KMS-11 (cell line): ENCODE measurements around the gene RPLP1.

Experiments
- H2AFZ ChIP-seq: fragments of 200-600 bp; sonication (generic); 2 replicates; pipeline ENCODE4 v1.6.1; 2016; ENCODE audit warnings: antibody characterized with exemption, mixed run types, low read depth
- H3K27ac ChIP-seq: fragments of 200-600 bp; sonication (generic); 2 replicates; pipeline ENCODE4 v1.6.1; 2016; ENCODE audit warnings: mild to moderate bottlenecking, mixed run types
- H3K27me3 ChIP-seq: fragments of 200-600 bp; sonication (generic); 2 replicates; pipeline ENCODE4 v1.6.1; 2017; ENCODE audit warnings: mild to moderate bottlenecking, low read depth, mixed run types, moderate library complexity; ENCODE audit not compliant: insufficient read depth
- H3K36me3 ChIP-seq: fragments of 200-600 bp; sonication (generic); 2 replicates; pipeline ENCODE4 v1.6.1; 2017; ENCODE audit warnings: mild to moderate bottlenecking, mixed run types; ENCODE audit not compliant: insufficient read depth
- H3K4me1 ChIP-seq: fragments of 200-600 bp; sonication (generic); 2 replicates; pipeline ENCODE4 v1.6.1; 2016; ENCODE audit warnings: mild to moderate bottlenecking, low read depth, mixed run types; ENCODE audit not compliant: poor library complexity, severe bottlenecking
- H3K4me2 ChIP-seq: fragments of 200-600 bp; sonication (generic); 2 replicates; pipeline ENCODE4 v1.7.0; 2016; ENCODE audit warnings: mild to moderate bottlenecking, mixed run types
- H3K4me3 ChIP-seq: fragments of 200-600 bp; sonication (generic); IDR thresholded peaks from 2 replicates; pipeline ENCODE4 v1.6.1; 2017; ENCODE audit warnings: low read depth, low read length, mixed read lengths; ENCODE audit not compliant: insufficient read depth
- H3K79me2 ChIP-seq: fragments of 200-600 bp; sonication (generic); 2 replicates; pipeline ENCODE4 v1.6.1; 2016; ENCODE audit warnings: low read depth, mixed run types; ENCODE audit not compliant: insufficient read depth
- H3K9ac ChIP-seq: fragments of 200-600 bp; sonication (generic); 2 replicates; pipeline ENCODE4 v1.6.1; 2016; ENCODE audit warnings: mild to moderate bottlenecking, mixed run types
- H4K20me1 ChIP-seq: fragments of 200-600 bp; sonication (generic); 2 replicates; pipeline ENCODE4 v1.6.1; 2016; ENCODE audit warnings: mild to moderate bottlenecking, mixed run types; ENCODE audit not compliant: insufficient read depth
- TF ChIP-seq, protein P1 (sequence below): fragments of 200-600 bp; sonication (generic); conservative IDR thresholded peaks from 2 replicates; pipeline ENCODE4 v1.6.1; 2017; ENCODE audit warnings: low read depth, mild to moderate bottlenecking, antibody characterized with exemption, low read length, moderate library complexity, mixed read lengths

The RPLP1 gene

DNA sequence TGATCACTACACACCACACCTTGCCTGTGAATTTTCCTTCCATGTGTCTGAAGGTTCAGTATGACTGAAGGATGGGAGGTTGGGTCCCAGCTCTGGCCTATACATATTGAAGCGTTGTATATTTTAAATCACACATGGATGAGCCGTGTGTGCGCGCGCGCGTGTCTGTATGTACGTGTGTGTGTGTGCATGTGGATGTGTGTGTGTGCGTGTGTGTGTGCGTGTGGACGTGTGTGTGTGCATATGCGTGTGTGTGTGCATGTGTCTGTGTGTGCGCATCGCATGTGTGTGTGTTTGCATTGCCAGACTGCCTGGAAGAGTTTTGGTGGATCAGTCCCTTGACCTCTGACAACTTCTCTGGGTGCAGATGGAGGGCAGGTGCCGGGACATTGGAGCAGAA, 45.7 kb downstream of the RPLP1 start:
- TF ChIP-seq, protein P1, sequence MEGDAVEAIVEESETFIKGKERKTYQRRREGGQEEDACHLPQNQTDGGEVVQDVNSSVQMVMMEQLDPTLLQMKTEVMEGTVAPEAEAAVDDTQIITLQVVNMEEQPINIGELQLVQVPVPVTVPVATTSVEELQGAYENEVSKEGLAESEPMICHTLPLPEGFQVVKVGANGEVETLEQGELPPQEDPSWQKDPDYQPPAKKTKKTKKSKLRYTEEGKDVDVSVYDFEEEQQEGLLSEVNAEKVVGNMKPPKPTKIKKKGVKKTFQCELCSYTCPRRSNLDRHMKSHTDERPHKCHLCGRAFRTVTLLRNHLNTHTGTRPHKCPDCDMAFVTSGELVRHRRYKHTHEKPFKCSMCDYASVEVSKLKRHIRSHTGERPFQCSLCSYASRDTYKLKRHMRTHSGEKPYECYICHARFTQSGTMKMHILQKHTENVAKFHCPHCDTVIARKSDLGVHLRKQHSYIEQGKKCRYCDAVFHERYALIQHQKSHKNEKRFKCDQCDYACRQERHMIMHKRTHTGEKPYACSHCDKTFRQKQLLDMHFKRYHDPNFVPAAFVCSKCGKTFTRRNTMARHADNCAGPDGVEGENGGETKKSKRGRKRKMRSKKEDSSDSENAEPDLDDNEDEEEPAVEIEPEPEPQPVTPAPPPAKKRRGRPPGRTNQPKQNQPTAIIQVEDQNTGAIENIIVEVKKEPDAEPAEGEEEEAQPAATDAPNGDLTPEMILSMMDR: no peak
- Histone ChIP-seq H3K27ac (no peak overlapping the region), H3K4me3 (no peak overlapping the region), H4K20me1 (no peaks in the 10 kb centered on the region), H3K4me1 (no peaks in the 10 kb centered on the region), H3K9ac (no peak overlapping the region), H3K4me2 (no peak overlapping the region), H3K36me3 (no peaks in the 10 kb centered on the region), H3K27me3 (no peaks in the 10 kb centered on the region), H2AFZ (no peak overlapping the region), H3K79me2 (no peaks in the 10 kb centered on the region)

GRCh38 chr15:69498987-69499386, 46.4 kb downstream of the RPLP1 start:
- no peak overlapping the region for H3K4me3 ChIP-seq
- no peak overlapping the region for H3K9ac ChIP-seq
- no peaks in the 10 kb centered on the region for H3K79me2 ChIP-seq
- no peaks in the 10 kb centered on the region for H3K27me3 ChIP-seq
- H4K20me1 ChIP-seq: no peaks in the 10 kb centered on the region
- H3K4me1 ChIP-seq: no peaks in the 10 kb centered on the region
- no peak overlapping the region for H3K4me2 ChIP-seq
- no peaks in the 10 kb centered on the region for H3K36me3 ChIP-seq
- TF ChIP-seq, protein P1: no peak
- H2AFZ ChIP-seq: no peak overlapping the region
- no peak overlapping the region for H3K27ac ChIP-seq

GRCh38 chr15:69499521-69500211, 47.0 kb downstream of the RPLP1 start:
- no peak overlapping the region for H3K27ac ChIP-seq
- H3K4me1 ChIP-seq: no peaks in the 10 kb centered on the region
- no peak overlapping the region for H3K9ac ChIP-seq
- no peaks in the 10 kb centered on the region for H4K20me1 ChIP-seq
- no peak overlapping the region for H3K4me2 ChIP-seq
- TF ChIP-seq, protein P1: no peak
- H3K27me3 ChIP-seq: no peaks in the 10 kb centered on the region
- no peak overlapping the region for H3K4me3 ChIP-seq
- no peak overlapping the region for H2AFZ ChIP-seq
- no peaks in the 10 kb centered on the region for H3K36me3 ChIP-seq
- H3K79me2 ChIP-seq: no peaks in the 10 kb centered on the region

DNA sequence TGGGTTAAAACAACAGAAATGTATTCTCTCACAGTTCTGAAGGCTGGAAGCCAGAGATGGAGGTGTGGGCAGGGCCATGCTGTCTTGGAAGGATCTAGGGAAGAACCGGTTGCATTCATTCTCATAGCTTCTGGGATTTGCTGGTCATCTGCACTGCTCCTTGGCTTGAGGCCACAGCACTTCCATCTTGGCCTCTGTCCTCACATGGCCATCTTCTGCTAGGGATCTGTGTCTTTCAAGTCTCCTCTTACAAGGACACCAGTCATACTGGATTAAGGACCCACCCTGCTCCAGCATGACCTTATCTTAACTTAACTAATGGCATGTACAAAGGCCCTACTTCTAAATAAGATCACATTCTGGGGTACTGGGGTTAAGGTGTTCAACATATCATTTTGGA, 47.7 kb downstream of the RPLP1 start:
- H2AFZ ChIP-seq: no peak overlapping the region
- no peaks in the 10 kb centered on the region for H3K79me2 ChIP-seq
- H3K4me1 ChIP-seq: no peaks in the 10 kb centered on the region
- no peak overlapping the region for H3K4me2 ChIP-seq
- no peak overlapping the region for H3K9ac ChIP-seq
- no peaks in the 10 kb centered on the region for H3K27me3 ChIP-seq
- H4K20me1 ChIP-seq: no peaks in the 10 kb centered on the region
- H3K36me3 ChIP-seq: no peaks in the 10 kb centered on the region
- H3K27ac ChIP-seq: no peak overlapping the region
- TF ChIP-seq, protein P1: no peak
- no peak overlapping the region for H3K4me3 ChIP-seq
